Transverse colon (tissue), 4 donors: ENCODE measurements around the gene TSPAN9. TPM values are rescaled to one million over a fixed set of nuclear protein-coding genes. Genes with fewer than 3 reads are reported as not detected.

Experiments
- DNase-seq: peaks from one replicate; pipeline ENCODE4 v3.0.0-alpha.2; 2019
- H3K27ac ChIP-seq, 4 donors: fragments of 200-600 bp; sonication (generic); 2 replicates each; pipeline ENCODE4 v1.5.1; 2016 to 2018; ENCODE audit warnings: inconsistent platforms in 4 of 4
- H3K27me3 ChIP-seq: fragments of 200-600 bp; sonication (generic); 2 replicates; pipeline ENCODE4 v1.5.1; 2017; ENCODE audit warnings: inconsistent platforms
- H3K36me3 ChIP-seq, 4 donors: fragments of 200-600 bp; sonication (generic); 2 replicates each; pipeline ENCODE4 v1.5.1; 2017 to 2019; ENCODE audit warnings: inconsistent platforms in 4 of 4
- H3K4me1 ChIP-seq, 4 donors: fragments of 200-600 bp; sonication (generic); 2 replicates each; pipeline ENCODE4 v1.5.1; 2017 to 2020; ENCODE audit warnings: inconsistent platforms in 4 of 4
- H3K4me3 ChIP-seq, 4 donors: fragments of 200-600 bp; sonication (generic); 1 replicate in 1 of 4; 2 replicates in 3 of 4; pipeline versions ENCODE4 v1.5.1 to v1.6.1; 2017 to 2019; ENCODE audit warnings: inconsistent platforms in 4 of 4
- H3K9me3 ChIP-seq, 2 donors: fragments of 200-600 bp; sonication (generic); 2 replicates each; pipeline ENCODE4 v1.5.1; 2017 to 2019; ENCODE audit warnings: inconsistent platforms in 2 of 2
- CTCF ChIP-seq, 5 experiments: fragments of 200-600 bp in 3 of 5; fragments of 450-650 bp in 2 of 5; sonication (generic) in 3 of 5; IDR thresholded peaks; 1 replicate in 2 of 5; 2 replicates in 3 of 5; pipeline ENCODE4 v1.5.1; 2016 to 2017; ENCODE audit warnings: antibody characterized with exemption in 5 of 5, inconsistent platforms in 3 of 5, mild to moderate bottlenecking in 2 of 5, moderate library complexity in 1 of 5
- EP300 ChIP-seq: sonication (generic); formaldehyde crosslinking; IDR thresholded peaks from one replicate; pipeline ENCODE4 v1.6.1; 2017; ENCODE audit warnings: antibody characterized with exemption, low read depth
- POLR2A ChIP-seq: fragments of 450-650 bp; IDR thresholded peaks from one replicate; pipeline ENCODE4 v1.6.1; 2016; ENCODE audit warnings: antibody characterized with exemption, mild to moderate bottlenecking, moderate library complexity
- POLR2AphosphoS5 ChIP-seq, 3 donors: sonication (generic); formaldehyde crosslinking; IDR thresholded peaks; one replicate each; pipeline ENCODE4 v1.6.1; 2016; ENCODE audit warnings: antibody characterized with exemption in 3 of 3
- WGBS, 2 donors: methylation state at CpG; one replicate each; pipeline ENCODE4 v1.1.5; 2018; ENCODE audit warnings: low coverage in 1 of 2; 5-methylcytosine and 5-hydroxymethylcytosine counted together
- in situ Hi-C, 4 donors: fragments of 200-750 bp; cut with MboI; loops; one replicate each; pipeline versions ENCODE4 v1.15.0 to v1.15.1; 2017; ENCODE audit warnings: low sequenced_read_pairs in 3 of 4, low pct_ligation_motif_present in 1 of 4, low pct_unique_long_range_greater_than_20kb in 1 of 4
- intact Hi-C: fragments of 100-400 bp; cut with DNase I; formaldehyde crosslinking; loops from one replicate; pipeline ENCODE4 v1.15.1; 2023; ENCODE audit warnings: low total_unique reads
- total RNA-seq, 4 donors: library from RNA; depleted of rRNA; stranded (reverse); fragments of >200 nt; gene quantifications; one replicate each; pipeline ENCODE4 v1.1.0, GENCODE V29; 2016

TSPAN9 gene
- total RNA-seq, 4 donors from 2014 or later = 4.2 to 9.3 (median 6.1) TPM

GRCh38 chr12:3149515-3150307 lies 72.5 kb downstream of the TSPAN9 start:
- H3K27ac ChIP-seq = no peak overlapping the region
- intact Hi-C loops (no loop called here), in situ Hi-C loops (loop anchor here in 1 of 4 donors (25.0 kb wide), 1 partner anchor 113 kb away; no protein-coding TSS in a partner anchor)
- no peaks in the 10 kb centered on the region for H3K36me3 ChIP-seq
- WGBS, 2 donors = 84% methylated on average over 10 of the region's 10 CpGs; no CpG with 5 or more reads in 1 of the 2 donors
- H3K4me1 ChIP-seq = peaks cover 0 to 14% (median 5%) of the 10 kb centered on the region in 4 donors
- TF ChIP-seq POLR2A = no peak
- TF ChIP-seq POLR2AphosphoS5 (IDR thresholded peaks at IDR 0.05) = no peak
- no peak for TF ChIP-seq CTCF (IDR thresholded peaks at IDR 0.05)
- TF ChIP-seq EP300 = no peak
- H3K4me3 ChIP-seq = no peak overlapping the region
- no peaks in the 10 kb centered on the region for H3K9me3 ChIP-seq
- H3K27me3 ChIP-seq = no peaks in the 10 kb centered on the region
- DNase-seq = no peak

- in situ Hi-C loops = no loop called here
- WGBS, 2 donors = 33 to 79% methylated on average over 1 to 5 of the region's 5 CpGs
Observed at GRCh38 chr12:3150308-3150670, 73.1 kb downstream of the TSPAN9 start.

GRCh38 chr12:3150931-3151835 lies 74.0 kb downstream of the TSPAN9 start:
- intact Hi-C loops = no loop called here
- Histone ChIP-seq H3K9me3 (no peaks in the 10 kb centered on the region), H3K4me1 (peaks cover 0 to 14% (median 5%) of the 10 kb centered on the region in 4 donors), H3K4me3 (no peak overlapping the region), H3K27ac (no peak overlapping the region), H3K27me3 (no peaks in the 10 kb centered on the region), H3K36me3 (no peaks in the 10 kb centered on the region)
- in situ Hi-C loops = no loop called here
- DNase-seq = no peak
- TF ChIP-seq POLR2A (no peak), CTCF (IDR thresholded peaks at IDR 0.05) (no peak), POLR2AphosphoS5 (IDR thresholded peaks at IDR 0.05) (no peak), EP300 (no peak)
- 59 to 61% methylated on average over 9 to 19 of the region's 19 CpGs for WGBS, 2 donors

More at GRCh38 chr12:3150308-3150670, 73.1 kb downstream of the TSPAN9 start:
- H3K27ac ChIP-seq = no peak overlapping the region
- peaks cover 0 to 14% (median 5%) of the 10 kb centered on the region in 4 donors for H3K4me1 ChIP-seq
- intact Hi-C loops = no loop called here
- H3K36me3 ChIP-seq = no peaks in the 10 kb centered on the region
- no peak for DNase-seq
- H3K27me3 ChIP-seq = no peaks in the 10 kb centered on the region
- no peaks in the 10 kb centered on the region for H3K9me3 ChIP-seq
- TF ChIP-seq POLR2AphosphoS5 (IDR thresholded peaks at IDR 0.05) = no peak
- no peak for TF ChIP-seq CTCF (IDR thresholded peaks at IDR 0.05)
- TF ChIP-seq POLR2A = no peak
- TF ChIP-seq EP300 = no peak
- no peak overlapping the region for H3K4me3 ChIP-seq

- peaks cover 0 to 14% (median 5%) of the 10 kb centered on the region in 4 donors for H3K4me1 ChIP-seq
- no peak for DNase-seq
- in situ Hi-C loops (no loop called here), intact Hi-C loops (no loop called here)
- 83% methylated on average over 5 of the region's 5 CpGs; no CpG with 5 or more reads in 1 of the 2 donors for WGBS, 2 donors
- no peaks in the 10 kb centered on the region for H3K27me3 ChIP-seq
- no peak overlapping the region for H3K27ac ChIP-seq
- no peaks in the 10 kb centered on the region for H3K36me3 ChIP-seq
- TF ChIP-seq POLR2AphosphoS5 (IDR thresholded peaks at IDR 0.05) (no peak), EP300 (no peak), POLR2A (no peak), CTCF (IDR thresholded peaks at IDR 0.05) (no peak)
- H3K4me3 ChIP-seq = no peak overlapping the region
- H3K9me3 ChIP-seq = no peaks in the 10 kb centered on the region
Observed at GRCh38 chr12:3152011-3152511, 74.9 kb downstream of the TSPAN9 start.
